ENCODE data around the gene RAB33B.
A peak's percentile ranks its signal among the peaks of the same experiment; 100 is the strongest.
"Not testable (repeated sequence)": the region's sequence is repeated elsewhere in the genome, so short reads cannot be mapped to it uniquely, and the experiment has no call there.

RAB33B gene

GRCh38 chr4:139464512-139464911 lies 10.6 kb downstream of the RAB33B start:
- not testable (repeated sequence) for DNase-seq (ENCODE audit: low read depth)

GRCh38 chr4:139465922-139466321 lies 12.0 kb downstream of the RAB33B start:
- no peak for DNase-seq (ENCODE audit: low read depth)

- DNase-seq (ENCODE audit: low read depth), result not testable (repeated sequence)
Observed at GRCh38 chr4:139468756-139469155, 14.8 kb downstream of the RAB33B start.

- no peak for DNase-seq (ENCODE audit: low read depth)
Observed at GRCh38 chr4:139469216-139469615, 15.3 kb downstream of the RAB33B start.

GRCh38 chr4:139469869-139470268 lies 15.9 kb downstream of the RAB33B start:
- DNase-seq (ENCODE audit: low read depth), result no peak

- DNase-seq (ENCODE audit: low read depth), result no peak
Observed at GRCh38 chr4:139470295-139470694, 16.4 kb downstream of the RAB33B start.

- DNase-seq (ENCODE audit: low read depth), result no peak
Observed at GRCh38 chr4:139470997-139471665, 17.2 kb downstream of the RAB33B start.

- no peak for DNase-seq (ENCODE audit: low read depth)
Observed at GRCh38 chr4:139472852-139473251, 18.9 kb downstream of the RAB33B start.

- no peak for DNase-seq (ENCODE audit: low read depth)
Observed at GRCh38 chr4:139476363-139476762, 22.4 kb downstream of the RAB33B start.

- no peak for DNase-seq (ENCODE audit: low read depth)
Observed at GRCh38 chr4:139481465-139481864, 27.5 kb downstream of the RAB33B start.

- DNase-seq (ENCODE audit: low read depth), result no peak
Observed at GRCh38 chr4:139483000-139483399, 29.1 kb downstream of the RAB33B start.

- DNase-seq (ENCODE audit: low read depth), result no peak
Observed at GRCh38 chr4:139484783-139485311, 30.9 kb downstream of the RAB33B start.

- no peak for DNase-seq (ENCODE audit: low read depth)
Observed at GRCh38 chr4:139488442-139488841, 34.5 kb downstream of the RAB33B start.

GRCh38 chr4:139489638-139490037 lies 35.7 kb downstream of the RAB33B start:
- DNase-seq (ENCODE audit: low read depth), result no peak

- DNase-seq (ENCODE audit: low read depth), result no peak
Observed at GRCh38 chr4:139492429-139492828, 38.5 kb downstream of the RAB33B start.

GRCh38 chr4:139493176-139493575 lies 39.3 kb downstream of the RAB33B start:
- DNase-seq (ENCODE audit: low read depth), result no peak

GRCh38 chr4:139499186-139499585 lies 45.3 kb downstream of the RAB33B start:
- DNase-seq (ENCODE audit: low read depth), result no peak

- peak; percentile 28 for DNase-seq (ENCODE audit: low read depth)
Observed at GRCh38 chr4:139501117-139501516, 47.2 kb downstream of the RAB33B start.

GRCh38 chr4:139501527-139501926 lies 47.6 kb downstream of the RAB33B start:
- no peak for DNase-seq (ENCODE audit: low read depth)

- no peak for DNase-seq (ENCODE audit: low read depth)
Observed at GRCh38 chr4:139501927-139502899, 48.3 kb downstream of the RAB33B start.

GRCh38 chr4:139503622-139504166 lies 49.8 kb downstream of the RAB33B start:
- no peak for DNase-seq (ENCODE audit: low read depth)

GRCh38 chr4:139506774-139507173 lies 52.9 kb downstream of the RAB33B start:
- no peak for DNase-seq (ENCODE audit: low read depth)

Measured in stromal cell of bone marrow (primary cell).